Osteoblast (primary cell): Measurements from ENCODE around the gene NOXO1. TPM values are rescaled to one million over a fixed set of nuclear protein-coding genes. Genes with fewer than 3 reads are reported as not detected.

Experiments
- DNase-seq: peaks from one replicate; pipeline ENCODE4 v3.0.0; 2011; ENCODE audit warnings: low spot score, mixed read lengths; ENCODE audit not compliant: insufficient read length; ENCODE audit errors: missing footprints
- H2AFZ ChIP-seq: 2 replicates; pipeline ENCODE4 v1.6.0; 2011; ENCODE audit warnings: mild to moderate bottlenecking, low read length
- H3K27ac ChIP-seq: 2 replicates; pipeline ENCODE4 v1.5.1; 2011; ENCODE audit warnings: mild to moderate bottlenecking, low read depth, low read length, moderate library complexity
- H3K27me3 ChIP-seq: 2 replicates; pipeline ENCODE4 v1.6.0; 2012; ENCODE audit warnings: mild to moderate bottlenecking, control low read depth, inconsistent platforms, low read length, moderate library complexity; ENCODE audit not compliant: insufficient read depth
- H3K36me3 ChIP-seq: 2 replicates; pipeline ENCODE4 v1.5.1; 2011; ENCODE audit warnings: mild to moderate bottlenecking, low read length, control low read depth, moderate library complexity; ENCODE audit not compliant: insufficient read depth
- H3K4me1 ChIP-seq: 2 replicates; pipeline ENCODE4 v1.5.1; 2011; ENCODE audit warnings: mild to moderate bottlenecking, low read length, control low read depth, moderate library complexity; ENCODE audit not compliant: insufficient read depth
- H3K4me2 ChIP-seq: 2 replicates; pipeline ENCODE4 v1.6.0; 2011; ENCODE audit warnings: mild to moderate bottlenecking, low read length; ENCODE audit not compliant: insufficient read depth
- H3K4me3 ChIP-seq: fragments of 200-600 bp; sonication (generic); 3 replicates; pipeline ENCODE4 v1.5.1; 2012; ENCODE audit warnings: mild to moderate bottlenecking, low read length, inconsistent platforms; ENCODE audit not compliant: insufficient read depth
- H3K79me2 ChIP-seq: 2 replicates; pipeline ENCODE4 v1.6.0; 2012; ENCODE audit warnings: mild to moderate bottlenecking, low read length, control low read depth, inconsistent platforms; ENCODE audit not compliant: insufficient read depth
- H3K9me3 ChIP-seq: 2 replicates; pipeline ENCODE4 v1.5.1; 2011; ENCODE audit warnings: low read depth, low read length, control low read depth
- H4K20me1 ChIP-seq: 2 replicates; pipeline ENCODE4 v1.6.0; 2012; ENCODE audit warnings: mild to moderate bottlenecking, low read length, control low read depth; ENCODE audit not compliant: insufficient read depth
- total RNA-seq: library from RNA; depleted of rRNA; stranded (reverse); fragments of >200 nt; gene quantifications from 2 replicates; pipeline ENCODE4 v1.2.3, GENCODE V29; 2012
- TF ChIP-seq, protein P1 (sequence below): IDR thresholded peaks from 2 replicates; pipeline ENCODE4 v1.5.1; 2011; ENCODE audit warnings: mild to moderate bottlenecking, low read depth, low read length, moderate library complexity; ENCODE audit errors: extremely low read depth

Gene NOXO1
- total RNA-seq, 1 donor: under 0.01 TPM

DNA sequence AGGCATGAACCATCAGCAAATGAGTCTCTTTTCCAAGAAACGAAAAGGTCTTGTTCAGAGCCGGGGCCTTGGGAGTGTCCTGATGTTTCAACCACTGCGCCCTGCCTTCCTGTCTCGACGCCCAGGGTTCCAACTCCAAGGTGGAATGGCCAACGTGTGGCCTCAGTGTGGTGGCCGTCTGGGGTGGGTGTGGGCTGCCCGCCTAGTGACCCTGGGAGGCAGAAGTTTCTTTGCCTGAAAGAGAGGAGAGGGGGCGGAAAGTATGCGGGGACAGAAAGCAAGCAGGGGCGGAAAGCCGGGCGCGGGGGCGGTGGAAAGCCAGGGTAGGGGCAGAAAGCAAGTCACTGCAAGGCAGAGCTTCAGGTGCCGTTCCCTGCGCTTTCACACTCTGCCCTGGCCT lies 42.4 kb downstream of the NOXO1 start:
- Histone ChIP-seq H3K4me1 (peaks cover 10% of the 10 kb centered on the region), H3K27me3 (no peaks in the 10 kb centered on the region), H3K79me2 (no peaks in the 10 kb centered on the region), H4K20me1 (no peaks in the 10 kb centered on the region), H3K4me2 (no peak overlapping the region), H3K27ac (no peak overlapping the region), H3K9me3 (no peaks in the 10 kb centered on the region), H3K36me3 (peaks cover 14% of the 10 kb centered on the region), H3K4me3 (no peak overlapping the region), H2AFZ (no peak overlapping the region)
- TF ChIP-seq, protein P1, sequence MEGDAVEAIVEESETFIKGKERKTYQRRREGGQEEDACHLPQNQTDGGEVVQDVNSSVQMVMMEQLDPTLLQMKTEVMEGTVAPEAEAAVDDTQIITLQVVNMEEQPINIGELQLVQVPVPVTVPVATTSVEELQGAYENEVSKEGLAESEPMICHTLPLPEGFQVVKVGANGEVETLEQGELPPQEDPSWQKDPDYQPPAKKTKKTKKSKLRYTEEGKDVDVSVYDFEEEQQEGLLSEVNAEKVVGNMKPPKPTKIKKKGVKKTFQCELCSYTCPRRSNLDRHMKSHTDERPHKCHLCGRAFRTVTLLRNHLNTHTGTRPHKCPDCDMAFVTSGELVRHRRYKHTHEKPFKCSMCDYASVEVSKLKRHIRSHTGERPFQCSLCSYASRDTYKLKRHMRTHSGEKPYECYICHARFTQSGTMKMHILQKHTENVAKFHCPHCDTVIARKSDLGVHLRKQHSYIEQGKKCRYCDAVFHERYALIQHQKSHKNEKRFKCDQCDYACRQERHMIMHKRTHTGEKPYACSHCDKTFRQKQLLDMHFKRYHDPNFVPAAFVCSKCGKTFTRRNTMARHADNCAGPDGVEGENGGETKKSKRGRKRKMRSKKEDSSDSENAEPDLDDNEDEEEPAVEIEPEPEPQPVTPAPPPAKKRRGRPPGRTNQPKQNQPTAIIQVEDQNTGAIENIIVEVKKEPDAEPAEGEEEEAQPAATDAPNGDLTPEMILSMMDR: no peak
- DNase-seq: peak; percentile 27

- peak; percentile 61 for DNase-seq
- Histone ChIP-seq H4K20me1 (no peaks in the 10 kb centered on the region), H3K79me2 (no peaks in the 10 kb centered on the region), H3K36me3 (peaks cover 14% of the 10 kb centered on the region), H3K27me3 (no peaks in the 10 kb centered on the region), H2AFZ (no peak overlapping the region), H3K9me3 (no peaks in the 10 kb centered on the region), H3K4me3 (no peak overlapping the region), H3K27ac (no peak overlapping the region), H3K4me2 (no peak overlapping the region), H3K4me1 (peaks cover 6% of the 10 kb centered on the region)
- TF ChIP-seq, protein P1: no peak
Observed at GRCh38 chr16:1938316-1938715, 43.0 kb downstream of the NOXO1 start.

- Histone ChIP-seq H3K9me3 (no peaks in the 10 kb centered on the region), H3K27ac (no peak overlapping the region), H3K36me3 (peaks cover 14% of the 10 kb centered on the region), H3K4me3 (no peak overlapping the region), H3K79me2 (no peaks in the 10 kb centered on the region), H2AFZ (no peak overlapping the region), H4K20me1 (no peaks in the 10 kb centered on the region), H3K4me2 (no peak overlapping the region), H3K4me1 (no peaks in the 10 kb centered on the region), H3K27me3 (no peaks in the 10 kb centered on the region)
- TF ChIP-seq, protein P1: no peak
- DNase-seq: peak; percentile 50
Observed at GRCh38 chr16:1936945-1937479, 44.3 kb downstream of the NOXO1 start.

- H3K36me3 ChIP-seq: no peaks in the 10 kb centered on the region
- no peaks in the 10 kb centered on the region for H3K9me3 ChIP-seq
- no peaks in the 10 kb centered on the region for H4K20me1 ChIP-seq
- H3K4me2 ChIP-seq: no peak overlapping the region
- no peaks in the 10 kb centered on the region for H3K79me2 ChIP-seq
- DNase-seq: peak; percentile 83
- TF ChIP-seq, protein P1: no peak
- no peak overlapping the region for H3K4me3 ChIP-seq
- peaks cover 6% of the 10 kb centered on the region for H3K27me3 ChIP-seq
- H3K4me1 ChIP-seq: no peaks in the 10 kb centered on the region
- H3K27ac ChIP-seq: no peak overlapping the region
- H2AFZ ChIP-seq: no peak overlapping the region
Observed at GRCh38 chr16:1933097-1933661, 48.1 kb downstream of the NOXO1 start.
